Posterior cingulate gyrus (tissue), 11 donors: ENCODE measurements around the gene HTRA2.

Experiments
- DNase-seq, 10 donors: peaks; one replicate each; pipeline versions ENCODE4 v3.0.0 to v3.0.0-alpha.2; 2020 to 2021; ENCODE audit warnings: mixed read lengths in 3 of 10
- intact Hi-C: fragments of 100-400 bp; cut with DNase I; formaldehyde crosslinking; loops from one replicate; pipeline ENCODE4 v1.15.1; 2023

Gene HTRA2

DNA sequence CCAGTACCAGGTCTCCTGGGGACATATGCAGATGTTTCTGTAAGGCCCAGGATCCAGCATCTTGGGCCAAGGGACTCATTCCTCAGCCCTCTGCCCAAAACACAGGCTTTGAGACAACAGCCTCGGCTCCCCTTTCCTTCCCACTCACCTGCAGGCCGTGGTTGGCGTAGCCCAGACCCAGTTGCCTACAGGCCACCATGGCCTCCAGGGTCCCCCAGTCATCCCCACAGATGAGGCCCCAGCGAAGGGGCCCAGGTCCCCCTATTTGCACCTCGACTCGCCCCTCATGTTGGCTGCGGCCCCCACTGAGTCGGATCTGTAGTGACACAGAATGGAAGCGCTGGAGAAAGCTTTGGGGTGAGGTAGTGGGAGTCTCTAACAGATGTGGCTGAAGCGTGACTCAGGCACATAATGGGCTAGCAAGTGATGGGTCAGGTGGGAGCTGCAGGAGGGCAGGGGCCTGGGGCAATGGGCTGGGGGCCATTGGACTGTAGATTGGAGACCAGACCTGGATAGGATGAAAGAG lies 5.8 kb downstream of the HTRA2 start:
- intact Hi-C loops: loop anchor here (10.0 kb wide), 1 partner anchor 119 kb away; the partner anchor contains the start of gene SEMA4F
- DNase-seq: peak in 1 of 10 donors; percentile 66

DNA sequence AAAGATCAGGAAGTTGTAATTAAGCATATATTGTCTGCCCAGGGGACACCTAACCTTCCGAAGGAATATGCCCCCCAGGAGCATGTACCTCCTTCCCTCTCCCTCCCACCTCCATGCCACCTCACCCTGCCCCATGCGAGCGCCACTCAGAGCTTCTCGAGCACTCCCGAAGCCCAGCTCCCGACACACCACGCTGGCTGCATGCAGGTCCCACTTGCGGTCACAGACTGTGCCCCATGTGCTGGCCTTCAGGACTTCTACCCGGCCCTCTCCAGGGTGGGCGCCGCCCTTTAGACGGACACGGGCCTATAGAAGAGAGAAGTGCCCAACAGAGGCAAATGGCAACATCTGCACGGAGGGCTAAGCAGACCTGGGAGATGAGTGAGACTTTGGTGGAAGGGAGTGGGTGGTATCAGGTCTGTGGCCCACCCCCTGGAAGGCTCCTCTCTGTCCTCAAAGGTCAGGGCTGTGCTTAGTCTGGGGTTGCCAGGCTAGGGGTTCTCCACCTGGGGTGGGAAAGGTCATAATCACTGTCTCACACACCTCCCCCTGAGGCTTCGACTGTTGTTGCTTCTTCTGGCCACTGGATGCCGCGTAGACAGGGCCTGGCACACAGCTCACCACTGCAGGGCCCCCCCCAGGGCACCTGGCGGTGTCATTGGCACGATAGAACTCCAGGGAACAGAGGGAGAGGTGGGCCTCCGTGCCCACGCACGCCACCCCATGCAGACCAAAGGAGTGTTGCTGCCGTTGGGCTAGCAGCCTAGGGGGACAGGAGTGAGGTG lies 6.6 kb downstream of the HTRA2 start:
- peak in 1 of 10 donors; percentile 70 for DNase-seq
- intact Hi-C loops: loop anchor here (10.0 kb wide), 1 partner anchor 118 kb away; the partner anchor contains the start of gene SEMA4F

DNA sequence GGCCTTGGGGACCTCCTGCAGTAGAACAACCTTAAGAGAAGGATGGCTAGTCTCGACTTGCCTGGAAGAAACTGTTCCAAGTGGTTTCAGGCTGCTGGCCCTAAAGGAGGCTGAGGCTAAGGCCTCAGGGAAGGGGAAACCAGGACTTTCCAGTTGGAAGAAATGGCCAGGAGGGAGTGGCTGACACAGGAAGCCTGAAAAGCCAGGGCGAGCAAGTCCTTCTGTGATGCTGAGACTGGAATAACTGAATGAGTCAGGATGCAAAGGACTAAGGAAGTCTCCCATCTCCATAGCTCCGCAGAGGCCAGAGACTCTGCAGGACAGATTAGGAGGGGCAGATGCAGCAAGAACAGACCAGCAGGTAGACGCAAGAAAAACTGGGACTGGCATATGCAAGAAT lies 7.4 kb downstream of the HTRA2 start:
- no peak for DNase-seq
- intact Hi-C loops: loop anchor here (10.0 kb wide), 1 partner anchor 118 kb away; the partner anchor contains the start of gene SEMA4F

DNA sequence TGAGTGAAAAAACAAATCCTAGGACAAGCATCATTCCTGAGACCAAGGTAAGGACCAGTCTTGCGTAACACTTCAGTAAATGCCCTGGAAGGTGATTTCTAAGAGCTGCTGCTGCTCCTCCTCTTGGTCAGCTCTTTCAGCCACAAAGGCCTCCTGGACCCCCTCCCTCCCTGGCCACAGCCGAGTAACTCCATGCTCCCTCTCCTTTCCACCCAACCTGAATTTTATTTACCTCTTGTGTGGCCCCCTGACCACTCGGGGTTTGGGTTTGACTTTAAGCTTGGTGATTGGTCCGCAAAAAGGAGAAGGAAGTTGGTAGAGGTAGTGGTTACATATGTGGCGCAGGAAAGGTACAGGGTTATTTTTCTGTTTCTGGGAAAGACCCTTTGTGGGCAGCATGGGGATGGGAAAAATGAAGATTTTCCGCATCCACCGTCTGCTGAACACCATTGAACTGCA lies 9.2 kb downstream of the HTRA2 start:
- DNase-seq: peak in 1 of 10 donors; percentile 66
- intact Hi-C loops: loop anchor here (10.0 kb wide), 1 partner anchor 116 kb away; the partner anchor contains the start of gene SEMA4F

DNA sequence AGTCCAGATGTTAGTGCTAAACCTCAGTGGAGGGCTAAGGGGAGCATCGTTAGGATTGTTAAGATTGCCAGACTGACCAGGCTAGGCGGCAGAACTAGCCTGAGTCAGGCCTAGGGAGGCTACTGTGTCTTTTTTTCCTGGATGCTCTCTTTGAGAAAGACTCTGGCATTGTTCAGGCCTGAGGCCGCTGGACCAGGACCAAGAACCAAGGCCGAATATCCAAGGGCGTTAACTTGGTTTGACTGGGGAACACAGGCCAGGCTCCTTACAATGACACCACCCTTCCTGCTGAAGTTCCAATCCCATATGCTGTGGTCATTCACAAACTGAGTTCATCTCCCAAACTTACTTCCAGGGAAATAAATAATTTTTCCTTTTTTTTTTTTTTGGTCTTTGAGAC lies 10.6 kb downstream of the HTRA2 start:
- no peak for DNase-seq
- intact Hi-C loops: no loop called here

DNA sequence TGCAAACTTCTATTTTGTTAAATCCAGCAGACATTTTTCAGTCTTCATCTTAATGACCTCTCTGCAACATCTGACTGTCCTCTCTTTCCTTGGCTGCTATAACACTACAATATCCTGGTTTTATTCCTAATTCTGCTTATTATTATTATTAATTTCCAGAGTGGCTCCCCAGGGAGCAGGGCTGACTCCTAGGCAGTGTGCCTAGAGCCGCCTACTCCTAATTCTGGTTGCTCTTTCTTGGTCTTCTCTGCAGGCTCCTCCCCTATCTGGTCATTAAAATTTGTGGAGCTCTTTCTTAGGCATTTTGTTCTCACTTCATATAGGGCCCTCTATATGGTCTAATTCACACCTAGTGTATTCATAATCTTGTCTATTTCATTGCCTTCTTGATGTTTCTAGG lies 13.2 kb downstream of the HTRA2 start:
- no peak for DNase-seq
- intact Hi-C loops: no loop called here

DNA sequence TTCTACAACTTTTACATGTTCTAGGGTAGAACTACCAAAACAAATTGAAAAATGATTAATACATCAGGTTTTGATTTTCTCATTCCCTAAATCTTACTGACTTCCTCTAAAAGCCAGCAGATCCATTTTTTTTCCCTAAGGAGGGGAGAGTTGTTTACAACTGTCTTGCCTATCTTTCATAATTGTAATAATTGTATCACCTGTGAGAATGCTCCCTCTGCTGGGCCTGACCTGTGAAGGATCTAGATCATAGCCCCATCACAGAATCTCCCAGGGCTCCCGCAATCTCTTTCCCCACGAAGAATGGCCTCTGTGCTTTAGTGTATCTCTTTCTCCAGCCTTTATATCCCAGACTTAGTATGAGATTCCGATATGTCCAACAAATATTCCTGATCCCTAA lies 14.9 kb downstream of the HTRA2 start:
- intact Hi-C loops: no loop called here
- no peak for DNase-seq

DNA sequence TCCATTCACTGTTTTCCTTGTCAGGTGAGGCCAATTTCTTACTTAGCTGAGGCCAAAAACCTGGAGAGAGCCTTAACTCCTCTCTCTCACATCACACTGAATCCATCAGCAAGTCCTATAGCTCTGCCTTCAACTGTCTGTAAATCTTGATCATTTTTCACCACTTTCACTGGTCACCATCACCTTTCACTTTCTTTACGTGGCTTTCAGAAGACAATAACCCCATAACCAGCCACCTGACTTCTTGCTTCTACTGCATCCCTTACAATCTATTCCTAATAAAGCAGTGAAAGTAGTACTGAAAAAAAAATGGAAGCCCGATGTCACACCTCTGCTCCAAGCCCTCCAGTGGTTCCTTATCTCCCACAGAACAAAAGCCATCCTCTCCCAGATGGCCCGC lies 16.3 kb downstream of the HTRA2 start:
- DNase-seq: no peak
- intact Hi-C loops: no loop called here

DNA sequence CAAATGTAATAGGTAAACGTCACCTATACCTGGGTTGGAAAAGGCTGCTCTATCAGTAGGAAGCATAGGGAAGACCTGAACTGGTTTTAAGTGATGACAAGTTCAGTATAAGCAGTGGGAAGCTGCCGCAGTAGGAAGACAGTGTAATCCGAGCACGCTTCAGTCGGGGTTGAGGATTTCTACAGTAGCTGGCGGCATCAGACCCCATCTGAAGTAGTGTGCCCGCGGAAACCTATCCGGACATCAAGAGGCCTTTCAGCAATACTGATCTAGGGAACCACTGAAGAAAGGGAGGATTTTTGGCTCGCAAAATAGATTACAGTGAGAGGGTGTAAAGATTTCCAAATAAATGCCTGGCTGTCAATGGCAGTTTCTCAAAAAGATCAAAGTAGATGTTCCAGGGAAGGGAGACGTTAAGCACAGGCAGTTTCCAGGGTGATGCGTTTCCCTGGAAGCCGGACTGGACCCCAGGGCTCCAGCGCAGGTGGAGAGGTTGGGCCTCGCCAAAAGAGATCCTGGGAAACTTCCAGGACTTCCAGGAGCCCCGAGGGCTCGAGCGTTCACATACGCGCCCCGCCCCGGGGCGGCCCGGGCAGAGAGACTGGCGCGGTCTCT lies 18.7 kb downstream of the HTRA2 start:
- intact Hi-C loops: no loop called here
- DNase-seq: no peak

DNA sequence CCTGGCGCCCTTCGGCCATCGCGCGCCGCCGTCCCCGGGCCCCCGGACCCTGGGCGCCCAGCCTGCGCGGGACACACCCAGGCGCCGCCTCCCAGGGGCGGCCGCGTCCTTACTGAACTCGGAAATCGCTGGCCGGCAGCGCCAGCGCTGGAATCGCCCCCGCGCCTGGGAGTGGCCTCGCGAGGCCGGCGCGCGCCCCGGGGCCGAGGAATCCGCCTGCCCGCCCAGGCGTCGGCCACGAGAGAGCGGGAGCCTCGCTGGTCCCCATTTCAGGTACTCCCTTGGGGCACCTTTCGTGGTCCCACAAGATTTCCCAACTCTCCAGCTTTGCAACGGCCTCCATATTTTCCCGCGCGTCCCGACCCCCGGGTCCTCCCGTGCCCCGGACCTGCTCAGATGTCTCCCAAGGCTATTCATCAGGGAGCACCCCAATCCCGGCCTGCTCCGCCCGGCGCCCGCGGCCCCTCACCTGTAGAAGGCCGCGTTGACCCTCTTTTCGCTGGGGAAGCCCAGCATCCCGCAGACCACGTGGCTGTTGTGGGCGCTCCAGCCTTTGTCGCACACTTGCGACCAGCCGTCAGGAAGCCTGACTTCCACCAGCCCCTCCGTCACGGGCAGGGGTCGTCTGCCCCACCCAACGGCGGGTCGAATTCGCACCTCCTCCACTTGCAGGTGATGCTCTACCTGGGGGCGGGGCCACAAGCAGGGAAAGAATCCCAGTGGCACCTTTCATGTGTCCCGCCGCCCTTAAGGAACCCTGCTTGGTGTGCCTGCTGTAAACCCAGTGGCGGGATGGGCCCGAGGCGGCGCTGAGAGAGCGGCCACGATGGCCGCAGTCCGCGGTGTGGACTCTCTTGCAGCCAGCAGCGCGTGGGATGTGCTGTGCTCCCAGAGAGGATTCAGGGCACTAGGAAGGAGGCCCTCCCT lies 19.4 kb downstream of the HTRA2 start:
- peak in 3 of 10 donors; percentile 22 to 88 (median 38) for DNase-seq
- intact Hi-C loops: no loop called here

DNA sequence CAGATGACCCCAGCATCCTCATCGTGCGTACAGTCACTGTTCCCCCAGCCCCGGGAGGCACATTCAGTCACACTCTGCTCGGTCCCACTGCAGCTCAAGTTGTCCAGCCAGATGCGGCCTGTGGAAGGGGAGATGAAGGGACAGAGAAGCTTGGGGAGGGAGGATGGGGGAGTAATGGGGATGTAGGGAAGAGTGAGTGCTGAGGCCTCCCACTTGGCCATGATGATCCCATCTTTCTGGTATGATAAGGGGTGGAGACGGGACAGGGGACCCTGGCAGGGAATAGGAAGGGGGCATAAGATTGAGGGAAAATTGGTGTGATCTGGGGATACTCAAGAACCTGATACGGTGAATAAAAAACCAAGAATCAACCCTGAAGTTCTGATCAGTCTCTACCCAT lies 20.5 kb downstream of the HTRA2 start:
- no peak for DNase-seq
- intact Hi-C loops: no loop called here

DNA sequence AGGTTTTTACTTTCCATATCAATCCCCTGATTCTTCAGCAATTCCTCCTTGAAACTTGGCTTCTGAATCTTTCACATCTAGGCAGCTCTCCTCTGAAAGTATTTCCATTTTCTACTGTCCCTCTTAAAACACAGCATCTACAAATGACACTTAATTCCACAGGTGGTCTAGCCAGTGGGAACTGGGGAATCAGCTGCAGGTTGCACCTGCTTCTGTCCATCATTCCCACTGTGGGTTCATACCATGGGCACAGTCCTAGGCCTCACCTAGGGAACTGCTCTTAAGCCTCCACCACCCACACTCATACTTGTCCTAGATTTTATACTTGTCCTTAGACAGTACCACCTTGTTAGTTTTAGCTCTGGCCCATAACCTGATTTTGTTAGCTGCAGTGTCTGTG lies 21.8 kb downstream of the HTRA2 start:
- DNase-seq: no peak
- intact Hi-C loops: no loop called here

DNA sequence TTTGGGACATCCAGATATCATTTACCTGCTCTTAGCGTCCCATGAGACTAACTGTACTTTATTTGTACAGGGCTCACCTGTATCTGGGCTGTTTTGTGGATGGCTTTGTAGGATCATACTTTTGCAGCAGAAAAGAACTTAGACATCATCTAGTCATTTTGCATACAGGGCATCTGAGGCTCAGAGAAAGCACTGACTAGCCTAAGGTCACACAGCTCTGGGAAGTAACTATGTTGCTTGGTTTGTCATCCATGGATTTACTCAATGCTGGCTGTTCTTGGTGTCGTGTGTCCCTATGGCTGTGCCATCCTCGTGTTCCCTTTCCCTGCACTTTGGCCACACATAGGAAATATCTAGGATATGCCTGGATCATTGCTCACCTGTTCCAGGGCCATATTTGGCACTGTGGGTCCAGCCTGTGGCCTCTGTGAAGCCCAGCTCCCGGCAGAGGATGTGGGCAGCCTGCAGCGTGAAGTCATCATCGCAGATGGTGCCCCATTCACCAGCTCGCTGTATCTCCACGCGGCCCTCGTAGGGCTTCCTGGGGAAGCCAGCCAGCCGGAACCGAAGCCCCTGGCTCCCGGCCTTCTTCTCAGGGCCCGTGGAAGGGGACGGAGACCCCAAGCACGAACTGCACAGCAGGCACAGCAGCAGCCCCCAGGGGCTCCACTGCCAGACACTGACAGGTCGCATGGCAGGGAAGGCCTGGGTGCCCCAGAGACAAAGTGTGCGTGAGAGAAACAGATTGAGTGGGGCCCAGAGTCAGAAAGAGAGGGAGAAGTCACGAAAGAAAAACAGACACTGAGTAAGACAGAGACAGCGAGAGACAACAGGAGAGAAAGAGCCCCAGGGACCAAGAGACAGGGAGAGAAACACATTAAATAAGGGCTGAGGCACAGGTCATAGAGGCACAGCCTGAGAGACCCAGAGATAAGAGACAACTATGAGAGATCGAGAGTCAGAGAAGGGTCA lies 22.5 kb downstream of the HTRA2 start:
- no peak for DNase-seq
- intact Hi-C loops: no loop called here

DNA sequence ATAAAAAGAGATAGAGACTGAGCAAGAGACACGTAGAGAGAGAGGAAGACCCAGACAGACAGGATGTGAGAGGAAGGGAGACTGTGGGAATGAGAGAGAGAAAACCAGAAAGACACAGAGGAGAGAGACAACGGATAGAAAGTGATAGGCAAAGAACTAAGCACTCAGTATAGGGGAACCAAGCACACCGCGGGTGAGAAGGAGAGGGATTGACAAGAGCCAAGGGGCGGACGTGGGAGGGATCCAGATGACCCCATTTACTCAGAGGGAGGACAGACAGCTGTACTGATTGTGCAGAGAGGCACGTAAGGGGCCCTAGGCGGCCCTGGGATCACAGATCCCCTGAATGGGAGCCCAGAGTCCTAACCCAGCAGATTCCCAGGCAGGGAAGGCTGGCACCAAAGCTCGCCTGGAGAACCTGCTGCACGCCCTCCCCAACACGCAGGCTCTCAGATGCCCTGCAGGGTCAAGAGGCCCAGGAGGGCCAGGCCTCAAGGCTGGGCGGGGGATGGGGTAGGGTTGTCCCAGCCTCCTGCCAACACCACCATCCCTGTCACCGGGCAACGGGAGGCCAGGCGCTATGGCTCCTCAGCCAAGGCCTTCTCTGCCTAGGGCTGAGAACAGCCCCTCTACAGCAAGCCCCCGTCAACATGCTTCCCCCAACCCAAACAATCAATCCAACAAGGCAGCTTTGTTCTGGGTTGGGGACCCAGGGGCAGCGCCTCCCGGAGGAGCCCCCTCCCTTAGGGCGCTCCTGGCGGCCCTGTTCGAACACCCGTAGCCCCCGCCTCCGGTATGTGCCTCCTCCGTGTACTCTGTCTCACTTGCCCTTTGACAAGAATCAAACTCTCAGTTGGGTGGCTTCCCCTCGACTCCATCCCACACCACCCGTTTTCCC lies 23.4 kb downstream of the HTRA2 start:
- peak in 1 of 10 donors; percentile 20 for DNase-seq
- intact Hi-C loops: no loop called here

DNA sequence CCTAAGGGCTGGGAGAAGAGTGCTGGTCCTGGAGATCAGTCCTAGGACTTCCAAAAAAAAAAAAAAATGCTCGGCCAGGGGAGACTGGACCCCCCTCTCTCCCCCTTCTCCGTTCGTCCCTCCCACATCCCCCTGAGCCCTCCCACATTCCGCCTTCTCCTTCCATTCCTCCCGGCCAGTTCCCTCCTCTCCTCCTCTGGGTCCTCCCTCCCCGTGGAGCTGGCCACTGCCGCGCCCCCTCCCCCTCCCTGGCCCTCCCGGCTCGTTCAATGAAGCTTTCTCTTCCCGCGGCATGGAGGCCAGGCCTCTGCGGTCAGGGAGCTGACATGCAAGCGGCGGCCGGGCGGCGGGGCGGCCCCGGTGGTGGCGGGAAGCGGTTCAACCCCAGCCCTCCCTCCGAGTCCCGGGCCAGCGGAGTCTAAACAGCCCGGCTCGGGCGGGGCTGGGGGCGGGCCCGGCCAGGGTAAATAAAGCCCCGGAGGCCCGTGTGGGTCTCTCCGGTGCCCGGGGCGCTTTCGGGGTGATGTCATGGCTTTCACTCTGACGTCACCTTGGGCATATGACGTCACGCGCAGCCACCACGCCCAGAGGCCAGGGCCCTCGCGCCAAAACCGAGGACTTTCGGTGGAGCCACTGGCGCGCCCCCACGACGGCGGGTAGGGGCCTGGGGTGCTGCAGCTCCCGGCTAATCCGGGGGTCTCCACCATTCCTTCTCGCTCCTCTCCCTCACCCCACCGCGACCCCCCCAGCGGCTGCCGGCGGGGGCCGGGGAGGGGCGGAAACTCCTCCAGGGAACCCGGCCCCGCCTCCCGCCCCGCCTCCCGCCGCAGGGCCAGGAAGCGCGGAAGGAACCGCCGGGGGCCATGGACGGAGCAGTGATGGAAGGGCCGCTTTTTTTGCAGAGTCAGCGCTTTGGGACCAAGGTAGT lies 24.4 kb downstream of the HTRA2 start, which contains the start of the genes DOK1 and LOXL3:
Gene DOK1, plus strand, starts transcription at position 829 of the 928 bp plus-strand sequence. Its CDS starts 35 bp downstream, at position 864.
Gene LOXL3, minus strand, starts transcription at position 51 of the 928 bp plus-strand sequence. CDS start 1,308 bp downstream, outside the sequence.
- intact Hi-C loops: no loop called here
- DNase-seq: peak; percentile 51 to 95 (median 74)

DNA sequence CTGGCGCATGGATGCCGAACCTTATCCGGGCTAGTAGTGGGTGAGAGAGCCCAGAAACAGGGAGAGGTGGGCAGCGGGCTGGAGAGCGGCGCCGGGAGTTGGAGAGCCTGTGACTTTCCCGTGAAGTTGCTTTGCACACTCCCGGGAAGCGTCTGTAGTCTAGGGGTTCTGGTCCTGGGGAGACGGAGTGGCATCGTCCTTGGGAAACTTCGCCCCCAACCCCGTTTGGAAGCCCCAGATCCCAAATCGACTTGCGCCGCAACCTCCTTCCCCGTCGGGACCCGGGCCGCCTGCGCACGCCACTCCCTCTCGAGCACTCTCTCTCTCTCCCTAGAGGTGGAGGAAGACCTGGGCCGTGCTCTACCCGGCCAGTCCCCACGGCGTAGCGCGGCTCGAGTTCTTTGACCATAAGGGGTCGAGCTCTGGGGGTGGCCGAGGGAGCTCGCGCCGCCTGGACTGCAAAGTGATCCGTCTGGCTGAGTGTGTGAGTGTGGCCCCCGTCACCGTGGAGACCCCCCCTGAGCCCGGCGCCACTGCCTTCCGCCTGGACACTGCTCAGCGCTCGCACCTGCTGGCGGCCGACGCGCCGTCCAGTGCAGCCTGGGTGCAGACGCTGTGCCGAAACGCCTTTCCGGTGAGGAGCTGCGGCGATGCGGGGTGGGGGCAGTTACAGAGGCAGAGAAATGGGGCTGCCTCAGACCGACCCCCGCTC lies 25.2 kb downstream of the HTRA2 start:
- peak in 1 of 10 donors; percentile 19 for DNase-seq
- intact Hi-C loops: no loop called here
